Stimulated activated effector memory CD8-positive, alpha-beta T cell treated with anti-CD3 and anti-CD28 coated beads, Interleukin-12 subunit alpha, Interleukin-12 subunit beta, amount 100 ng/mL, for 72 hours (primary cell): Measurements from ENCODE around the gene SLC24A3.

Experiments
- ATAC-seq: fragments of 150-1000 bp; cut with Tn5 transposase; 2 replicates; pipeline ENCODE4 v1.10.0; 2021
- DNase-seq, 2 donors: peaks; one replicate each; pipeline ENCODE4 v3.0.0; 2021 to 2022; ENCODE audit warnings: low spot score in 2 of 2
- H3K27ac Mint-ChIP-seq: one replicate; pipeline ENCODE4 v1.8.0; 2022; ENCODE audit warnings: mild to moderate bottlenecking, mixed read lengths
- H3K36me3 Mint-ChIP-seq: one replicate; pipeline ENCODE4 v1.8.0; 2022; ENCODE audit warnings: mild to moderate bottlenecking, mixed read lengths
- H3K4me1 Mint-ChIP-seq: one replicate; pipeline ENCODE4 v1.8.0; 2022; ENCODE audit warnings: mixed read lengths
- H3K4me3 Mint-ChIP-seq: one replicate; pipeline ENCODE4 v1.8.0; 2022; ENCODE audit warnings: mild to moderate bottlenecking, mixed read lengths
- H3K9me3 Mint-ChIP-seq: one replicate; pipeline ENCODE4 v1.8.0; 2022; ENCODE audit warnings: mixed read lengths

The SLC24A3 gene

DNA sequence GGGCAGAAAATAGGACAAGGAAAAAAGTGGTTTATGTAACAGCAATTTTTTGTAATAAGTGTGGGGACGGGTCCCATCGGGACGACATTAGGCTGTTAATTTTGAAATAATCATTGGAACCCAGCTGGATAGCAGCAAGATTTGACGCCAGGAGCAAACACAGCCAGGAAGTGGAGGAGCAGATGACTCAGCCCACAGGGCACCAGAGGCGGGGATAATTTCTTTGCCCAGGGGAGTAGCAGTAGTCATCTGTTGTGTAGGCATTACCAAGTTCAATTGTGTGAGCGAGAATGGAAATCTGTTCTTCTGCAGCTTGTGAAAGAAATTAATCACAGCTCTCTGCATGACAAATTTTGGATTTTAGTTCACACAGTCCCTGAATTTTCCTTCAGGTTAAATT lies 523.0 kb downstream of the SLC24A3 start:
- ATAC-seq, result peak; percentile 52
- Mint-ChIP-seq H3K4me1 (no peaks in the 10 kb centered on the region), H3K36me3 (no peaks in the 10 kb centered on the region), H3K27ac (no peak overlapping the region), H3K4me3 (no peak overlapping the region), H3K9me3 (no peaks in the 10 kb centered on the region)
- DNase-seq, result no peak

DNA sequence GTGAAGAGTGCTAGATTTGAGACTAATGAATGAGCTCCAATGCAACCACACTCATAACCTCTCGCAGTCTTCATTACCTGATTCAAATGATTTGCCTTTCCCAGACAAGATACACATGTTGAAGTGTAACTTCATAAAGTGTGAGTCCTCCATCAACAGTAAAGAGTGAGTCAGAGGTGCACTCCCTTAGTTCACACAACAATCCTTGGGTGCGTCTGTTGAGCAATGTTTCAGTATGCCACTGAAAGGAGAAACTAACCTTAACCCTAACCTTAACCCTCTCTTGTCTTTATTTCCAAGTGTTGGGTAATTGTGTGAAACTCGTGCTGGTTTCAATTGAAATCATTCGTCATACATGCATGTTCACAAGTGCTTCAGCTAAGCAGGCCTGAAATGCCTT lies 524.6 kb downstream of the SLC24A3 start:
- Mint-ChIP-seq H3K4me1 (no peaks in the 10 kb centered on the region), H3K4me3 (no peak overlapping the region), H3K9me3 (no peaks in the 10 kb centered on the region), H3K36me3 (no peaks in the 10 kb centered on the region), H3K27ac (no peak overlapping the region)
- no peak for DNase-seq
- ATAC-seq, result peak; percentile 81

DNA sequence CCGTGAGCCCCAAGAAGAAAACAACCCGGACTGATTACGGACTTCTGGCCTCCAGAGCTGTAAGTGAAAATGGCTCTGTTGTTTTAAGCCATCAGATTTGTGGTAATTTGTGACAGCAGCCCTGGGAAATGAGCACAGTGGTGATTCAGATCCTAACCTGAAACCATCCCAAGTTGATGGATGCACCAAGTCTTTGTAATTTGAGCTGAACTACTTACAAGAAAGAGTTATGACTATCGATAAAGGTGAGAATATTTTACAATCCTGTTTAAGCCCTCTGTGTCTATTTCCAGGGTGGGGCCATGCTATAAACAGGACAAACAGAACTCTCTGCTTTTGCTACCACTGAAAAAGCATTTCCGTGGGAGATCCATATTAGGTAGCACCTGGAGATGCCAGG lies 526.5 kb downstream of the SLC24A3 start:
- no peaks in the 10 kb centered on the region for H3K36me3 Mint-ChIP-seq
- no peak for ATAC-seq
- H3K4me1 Mint-ChIP-seq, result no peaks in the 10 kb centered on the region
- DNase-seq, result no peak
- no peak overlapping the region for H3K27ac Mint-ChIP-seq
- H3K4me3 Mint-ChIP-seq, result no peak overlapping the region
- no peaks in the 10 kb centered on the region for H3K9me3 Mint-ChIP-seq

DNA sequence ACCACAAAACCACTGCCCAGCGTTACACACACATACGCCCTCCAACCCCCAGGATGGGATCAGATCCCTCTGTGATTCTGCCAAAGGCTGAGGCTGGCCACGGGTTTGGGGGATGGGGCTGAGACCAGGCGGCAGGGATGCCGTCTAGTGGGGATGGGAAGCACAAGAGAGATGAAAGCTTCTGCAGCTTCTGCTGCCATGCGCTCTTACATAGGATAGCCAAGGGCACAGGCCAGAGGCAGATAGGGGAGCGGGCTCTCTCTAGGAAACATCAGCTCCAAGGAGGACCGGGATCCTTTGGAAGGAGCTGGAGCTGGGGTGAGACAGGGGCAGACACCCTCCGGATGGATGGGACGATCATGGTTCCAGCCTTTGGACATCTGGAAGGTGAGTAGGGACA lies 526.9 kb downstream of the SLC24A3 start:
- Mint-ChIP-seq H3K4me3 (no peak overlapping the region), H3K9me3 (no peaks in the 10 kb centered on the region), H3K4me1 (no peaks in the 10 kb centered on the region), H3K27ac (no peak overlapping the region), H3K36me3 (no peaks in the 10 kb centered on the region)
- ATAC-seq, result no peak
- DNase-seq, result no peak

DNA sequence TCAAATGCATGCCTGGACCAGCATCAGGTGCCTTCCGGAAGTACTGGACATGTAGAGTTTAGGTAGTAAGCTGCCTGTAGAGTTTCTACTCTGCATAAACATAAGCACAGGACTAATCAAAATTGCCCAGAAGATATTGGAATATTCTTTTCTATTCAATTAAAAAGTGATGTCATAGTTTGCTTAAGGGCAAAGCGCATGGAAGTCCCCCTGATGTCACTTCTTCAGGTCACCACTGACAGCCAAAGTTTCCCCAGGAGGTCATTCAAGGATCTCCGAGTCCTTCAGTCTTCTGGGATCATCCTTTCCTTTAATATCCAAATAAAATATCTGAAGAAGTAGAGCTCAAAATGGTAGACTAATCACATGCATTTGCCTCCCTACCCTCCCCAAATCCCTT lies 528.1 kb downstream of the SLC24A3 start:
- ATAC-seq, result no peak
- Mint-ChIP-seq H3K36me3 (no peaks in the 10 kb centered on the region), H3K9me3 (peaks cover 3% of the 10 kb centered on the region), H3K27ac (no peak overlapping the region), H3K4me1 (no peaks in the 10 kb centered on the region), H3K4me3 (no peak overlapping the region)
- no peak for DNase-seq

DNA sequence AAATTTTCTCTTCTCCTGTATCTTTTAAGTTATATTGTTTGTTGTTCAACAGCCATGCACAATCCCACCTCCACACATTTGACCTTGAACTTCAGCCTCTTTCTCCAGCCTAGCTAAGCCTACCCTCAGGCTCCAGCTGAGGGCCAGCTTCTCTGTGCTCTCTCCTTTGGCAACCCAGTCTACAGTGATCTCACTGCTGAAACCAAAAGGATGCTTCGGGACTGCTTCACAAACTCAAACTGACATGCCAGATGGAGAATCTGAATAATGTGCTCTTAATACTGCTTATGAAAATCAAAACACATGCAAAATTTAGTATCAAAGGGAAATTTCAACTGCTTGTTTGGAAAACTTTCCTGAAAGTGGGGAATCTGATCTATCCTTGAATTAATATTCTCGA lies 529.5 kb downstream of the SLC24A3 start:
- H3K36me3 Mint-ChIP-seq, result no peaks in the 10 kb centered on the region
- H3K4me3 Mint-ChIP-seq, result no peak overlapping the region
- H3K9me3 Mint-ChIP-seq, result peaks cover 10% of the 10 kb centered on the region
- ATAC-seq, result no peak
- DNase-seq, result no peak
- no peak overlapping the region for H3K27ac Mint-ChIP-seq
- no peaks in the 10 kb centered on the region for H3K4me1 Mint-ChIP-seq

DNA sequence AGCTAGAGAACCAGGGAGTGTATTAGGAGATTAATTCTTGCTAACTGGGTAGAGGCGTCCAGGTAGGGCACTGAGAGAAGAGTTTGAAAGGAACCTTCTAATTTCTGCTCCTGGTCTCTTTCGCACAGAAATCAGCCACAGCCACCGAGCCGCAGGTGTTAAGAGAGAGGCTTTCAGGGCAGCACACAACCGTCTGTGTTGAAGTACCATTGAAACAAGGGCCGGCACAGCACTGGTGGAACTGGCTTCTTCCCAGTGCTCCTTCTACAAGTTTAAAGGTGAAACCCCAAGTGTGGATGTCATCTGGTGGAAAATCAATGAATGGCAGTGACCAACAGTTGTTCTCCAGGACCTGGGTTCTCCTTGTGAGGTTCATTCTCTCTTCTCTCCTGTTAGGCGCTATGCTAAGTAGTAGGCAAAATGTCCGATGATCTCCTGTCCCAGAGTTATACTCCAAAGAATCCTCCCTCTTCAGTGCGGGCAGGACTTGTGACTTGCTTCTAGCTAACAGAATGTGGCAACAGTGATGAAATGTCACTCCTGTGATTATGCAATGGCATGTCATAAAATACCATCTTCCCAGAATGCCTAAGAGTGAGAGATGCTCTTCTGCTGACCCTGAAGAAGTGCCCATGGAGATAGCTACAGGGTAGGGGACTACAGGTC lies 530.7 kb downstream of the SLC24A3 start:
- ATAC-seq (no peak), DNase-seq (no peak)
- H3K36me3 Mint-ChIP-seq, result no peaks in the 10 kb centered on the region
- H3K4me1 Mint-ChIP-seq, result no peaks in the 10 kb centered on the region
- no peak overlapping the region for H3K27ac Mint-ChIP-seq
- no peak overlapping the region for H3K4me3 Mint-ChIP-seq
- H3K9me3 Mint-ChIP-seq, result peaks cover 10% of the 10 kb centered on the region

DNA sequence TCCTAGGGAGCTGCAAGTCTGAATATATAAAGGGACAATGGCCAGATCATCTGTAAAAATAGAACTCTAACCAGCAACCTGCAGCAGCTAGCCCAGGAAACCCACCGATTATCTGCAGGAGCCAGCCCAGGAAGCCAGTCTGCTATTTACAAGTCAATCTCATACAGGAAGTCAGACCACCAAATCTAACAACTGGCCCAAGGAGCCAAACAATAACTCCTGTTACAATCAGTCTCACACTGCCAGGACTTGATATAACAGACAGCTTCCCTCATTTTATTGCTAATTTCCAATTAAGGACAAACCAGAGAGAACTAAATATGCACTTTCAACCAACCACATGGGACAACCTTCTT lies 531.2 kb downstream of the SLC24A3 start:
- Mint-ChIP-seq H3K9me3 (peaks cover 10% of the 10 kb centered on the region), H3K36me3 (no peaks in the 10 kb centered on the region), H3K27ac (no peak overlapping the region), H3K4me1 (no peaks in the 10 kb centered on the region), H3K4me3 (no peak overlapping the region)
- DNase-seq, result no peak
- no peak for ATAC-seq

DNA sequence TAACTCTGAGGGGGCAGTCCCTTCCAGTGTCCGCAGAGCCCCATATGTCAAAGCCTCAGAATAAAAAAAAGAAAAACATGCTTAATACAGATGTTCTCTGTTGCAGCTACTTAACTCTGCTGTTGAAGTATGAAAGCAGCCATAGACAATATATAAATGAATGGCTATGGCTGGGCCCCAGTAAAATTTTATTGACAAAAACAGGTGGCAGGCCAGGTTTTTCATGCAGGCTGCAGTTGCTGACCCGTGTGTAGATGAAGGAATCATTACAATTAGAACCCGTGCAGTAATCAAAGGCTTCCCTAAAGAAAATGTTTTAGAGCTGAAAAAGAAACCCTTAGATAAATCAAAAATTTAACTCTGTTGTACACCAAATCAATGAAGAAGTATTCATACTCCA lies 532.7 kb downstream of the SLC24A3 start:
- Mint-ChIP-seq H3K27ac (no peak overlapping the region), H3K4me1 (no peaks in the 10 kb centered on the region), H3K4me3 (no peak overlapping the region), H3K36me3 (no peaks in the 10 kb centered on the region), H3K9me3 (peaks cover 10% of the 10 kb centered on the region)
- DNase-seq, result no peak
- no peak for ATAC-seq

DNA sequence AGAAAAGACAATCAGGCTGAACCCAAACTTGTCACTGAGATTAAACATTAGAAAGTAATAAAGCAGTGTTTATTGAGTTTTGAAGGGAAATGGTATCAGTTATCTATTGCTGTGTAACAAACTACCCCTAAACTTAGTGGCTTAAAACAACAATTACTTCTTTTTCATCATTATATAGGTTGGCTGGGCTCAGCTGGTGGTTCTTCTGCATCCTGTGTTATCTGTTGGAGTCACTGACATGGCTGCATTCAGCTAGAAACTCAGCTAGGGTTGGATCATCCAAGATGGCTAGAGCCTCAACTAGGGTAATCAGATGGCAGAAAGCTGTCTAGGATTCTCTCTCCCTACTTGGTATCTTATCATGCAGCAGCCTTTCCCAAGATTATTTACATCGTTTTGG lies 533.1 kb downstream of the SLC24A3 start:
- Mint-ChIP-seq H3K4me3 (no peak overlapping the region), H3K36me3 (no peaks in the 10 kb centered on the region), H3K4me1 (no peaks in the 10 kb centered on the region), H3K9me3 (peaks cover 10% of the 10 kb centered on the region), H3K27ac (no peak overlapping the region)
- ATAC-seq (no peak), DNase-seq (no peak)

DNA sequence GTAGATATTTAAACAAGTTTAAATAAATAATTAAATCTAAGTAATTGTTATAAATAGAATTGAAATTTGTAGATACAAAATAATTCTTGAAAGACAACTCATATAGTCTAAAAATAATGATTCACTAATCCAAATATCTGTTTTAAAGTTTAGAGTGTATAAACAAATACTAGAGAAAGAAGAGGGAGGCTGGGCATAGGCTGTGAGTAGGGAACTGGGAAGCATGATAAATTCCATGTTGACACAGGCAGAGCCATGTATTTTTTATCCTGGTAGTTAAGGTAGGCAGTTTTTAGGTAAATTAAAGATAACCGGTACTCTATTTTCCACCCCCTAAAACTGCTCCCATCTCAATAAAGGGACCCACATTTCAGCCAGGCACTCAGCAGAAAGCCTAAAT lies 534.0 kb downstream of the SLC24A3 start:
- H3K4me3 Mint-ChIP-seq, result no peak overlapping the region
- DNase-seq, result no peak
- no peaks in the 10 kb centered on the region for H3K4me1 Mint-ChIP-seq
- no peak overlapping the region for H3K27ac Mint-ChIP-seq
- H3K36me3 Mint-ChIP-seq, result no peaks in the 10 kb centered on the region
- no peak for ATAC-seq
- peaks cover 10% of the 10 kb centered on the region for H3K9me3 Mint-ChIP-seq

DNA sequence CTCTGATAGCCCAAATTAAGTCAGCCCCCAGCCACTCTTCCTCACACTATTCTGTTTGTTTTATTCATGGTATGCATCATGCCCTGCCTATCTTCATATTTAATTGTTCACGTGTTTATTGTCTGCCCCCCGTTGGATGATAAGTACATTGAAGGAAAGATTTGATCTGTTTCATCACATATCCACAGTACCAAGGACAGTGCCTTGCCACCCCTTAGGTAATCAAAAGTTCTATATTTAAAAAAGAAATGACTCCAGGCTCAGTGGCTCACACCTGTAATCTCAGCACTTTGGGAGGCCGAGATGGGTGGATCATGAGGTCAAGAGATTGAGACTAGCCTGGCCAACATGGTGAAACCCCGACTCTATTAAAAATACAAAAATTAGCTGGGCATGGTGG lies 535.5 kb downstream of the SLC24A3 start:
- ATAC-seq, result no peak
- no peaks in the 10 kb centered on the region for H3K36me3 Mint-ChIP-seq

DNA sequence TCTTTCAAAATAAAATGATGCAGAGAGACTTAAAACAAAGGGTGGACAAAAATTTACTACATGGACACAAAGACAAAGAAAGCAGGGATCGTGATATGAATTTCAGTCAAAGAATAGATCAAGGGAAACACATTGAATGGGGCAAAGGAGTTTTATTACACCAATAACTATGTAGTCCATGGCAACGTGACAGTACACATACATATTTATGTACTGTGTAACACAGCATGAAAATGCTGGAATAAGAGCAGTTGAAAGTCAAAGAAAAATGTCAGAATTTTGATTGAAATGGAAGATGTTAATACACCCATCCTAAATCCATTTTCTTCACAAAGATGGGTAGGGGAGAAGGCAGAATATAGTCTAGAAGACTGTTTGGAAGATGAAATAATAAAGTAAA lies 536.2 kb downstream of the SLC24A3 start:
- Mint-ChIP-seq H3K9me3 (peaks cover 10% of the 10 kb centered on the region), H3K36me3 (no peaks in the 10 kb centered on the region), H3K4me1 (no peaks in the 10 kb centered on the region), H3K4me3 (no peak overlapping the region), H3K27ac (no peak overlapping the region)
- ATAC-seq (no peak), DNase-seq (no peak)

More for the DNA sequence above, 535.5 kb downstream of the SLC24A3 start:
- Mint-ChIP-seq H3K4me3 (no peak overlapping the region), H3K4me1 (no peaks in the 10 kb centered on the region), H3K9me3 (peaks cover 10% of the 10 kb centered on the region), H3K27ac (no peak overlapping the region)
- DNase-seq, result no peak

DNA sequence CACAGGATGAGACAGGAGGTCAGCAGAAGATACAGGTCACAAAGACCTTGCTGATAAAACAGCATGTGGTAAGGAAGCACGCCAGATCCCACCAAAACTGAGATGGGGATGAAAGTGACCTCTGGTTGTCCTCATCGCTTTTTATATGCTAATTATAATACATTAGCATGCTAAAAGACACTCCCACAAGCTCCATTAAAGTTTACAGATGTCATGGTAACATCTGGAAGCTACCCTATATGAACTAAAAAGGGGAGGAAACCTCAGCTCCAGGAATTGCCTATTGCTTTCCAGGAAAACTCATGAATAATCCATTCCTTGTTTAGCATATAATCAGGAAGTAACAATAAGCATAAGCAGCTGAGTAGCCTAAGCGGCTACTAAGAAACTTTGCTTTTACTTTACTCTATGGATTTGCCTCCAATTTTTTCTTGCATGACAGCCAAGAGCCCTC lies 537.2 kb downstream of the SLC24A3 start:
- Mint-ChIP-seq H3K27ac (no peak overlapping the region), H3K36me3 (no peaks in the 10 kb centered on the region), H3K4me3 (no peak overlapping the region), H3K9me3 (peaks cover 7% of the 10 kb centered on the region), H3K4me1 (no peaks in the 10 kb centered on the region)
- no peak for ATAC-seq
- no peak for DNase-seq

DNA sequence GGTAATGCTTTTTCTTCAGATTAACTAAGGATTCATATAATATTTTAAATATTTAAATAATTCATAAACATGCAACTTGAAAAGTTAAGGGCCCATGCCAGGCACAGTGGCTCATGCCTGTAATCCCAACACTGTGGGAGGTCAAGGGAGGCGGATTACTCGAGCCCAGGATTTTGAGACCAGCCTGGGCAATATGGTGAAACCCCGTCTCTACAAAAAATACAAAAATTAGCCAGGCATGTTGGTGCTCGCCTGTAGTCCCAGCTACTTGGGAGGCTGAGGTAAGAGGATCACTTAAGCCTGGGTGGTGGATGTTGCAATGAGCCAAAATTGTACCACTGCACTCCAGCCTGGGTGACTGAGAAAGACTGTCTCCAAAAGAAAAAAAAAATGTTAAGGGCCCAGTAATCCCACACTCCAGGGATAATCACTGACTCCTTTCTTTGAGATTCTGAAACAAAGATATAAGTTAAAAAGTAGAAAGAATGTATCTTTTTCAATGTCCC lies 537.7 kb downstream of the SLC24A3 start:
- H3K9me3 Mint-ChIP-seq, result peaks cover 7% of the 10 kb centered on the region
- DNase-seq, result no peak

DNA sequence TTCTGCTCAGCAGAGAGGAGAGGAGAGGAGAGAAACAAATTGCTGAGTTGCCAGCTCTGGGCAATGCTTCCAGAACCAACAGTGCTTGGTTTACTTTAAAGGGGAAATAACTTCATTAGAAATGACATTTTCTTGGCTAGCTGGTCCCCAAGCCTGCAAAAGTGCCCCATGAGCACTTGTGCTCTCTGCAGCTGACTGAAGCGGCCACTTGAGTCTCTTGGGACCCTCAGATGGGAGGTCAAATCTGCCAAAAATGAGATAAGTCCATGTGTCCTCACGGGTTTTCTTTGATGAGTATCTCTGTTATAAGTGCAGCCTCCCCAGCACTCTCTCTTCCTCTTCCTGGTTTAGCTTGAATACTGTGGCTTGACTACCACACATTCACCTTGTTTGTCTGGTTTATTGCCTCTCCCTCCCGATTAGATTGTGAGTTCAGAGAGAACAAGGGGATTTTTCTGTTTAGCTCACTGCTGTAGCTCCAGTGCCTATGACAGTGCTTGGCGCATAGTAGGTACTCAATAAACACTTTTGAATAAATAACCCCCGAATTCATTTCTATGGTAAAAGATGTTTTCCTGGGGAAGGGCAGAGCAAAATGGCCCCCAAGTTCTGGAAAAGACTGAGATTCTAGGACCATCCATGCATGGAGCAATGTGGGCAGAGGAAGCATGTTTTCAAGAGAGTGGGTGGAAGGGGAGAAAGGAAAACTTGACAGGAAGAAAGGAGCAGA lies 538.6 kb downstream of the SLC24A3 start:
- no peak overlapping the region for H3K4me3 Mint-ChIP-seq
- no peak overlapping the region for H3K27ac Mint-ChIP-seq
- DNase-seq (no peak), ATAC-seq (no peak)
- H3K9me3 Mint-ChIP-seq, result peaks cover 2% of the 10 kb centered on the region
- H3K4me1 Mint-ChIP-seq, result no peaks in the 10 kb centered on the region
- H3K36me3 Mint-ChIP-seq, result no peaks in the 10 kb centered on the region

More for the DNA sequence above, 537.7 kb downstream of the SLC24A3 start:
- no peak for ATAC-seq
- no peak overlapping the region for H3K27ac Mint-ChIP-seq
- H3K4me1 Mint-ChIP-seq, result no peaks in the 10 kb centered on the region
- H3K4me3 Mint-ChIP-seq, result no peak overlapping the region
- H3K36me3 Mint-ChIP-seq, result no peaks in the 10 kb centered on the region
